Esophagus muscularis mucosa (tissue), 3 donors: ENCODE results near the gene TXNIP.

Experiments
- CTCF ChIP-seq, 3 experiments: fragments of 200-600 bp in 2 of 3; fragments of 450-650 bp in 1 of 3; sonication (generic) in 2 of 3; IDR thresholded peaks; one replicate each; pipeline ENCODE4 v1.5.1; 2017 to 2019; ENCODE audit warnings: antibody characterized with exemption in 3 of 3, mild to moderate bottlenecking in 2 of 3, moderate library complexity in 1 of 3
- POLR2A ChIP-seq: fragments of 450-650 bp; IDR thresholded peaks from one replicate; pipeline ENCODE4 v1.6.1; 2017; ENCODE audit warnings: antibody characterized with exemption, moderate library complexity, mild to moderate bottlenecking, low read depth
- POLR2AphosphoS5 ChIP-seq, 2 donors: sonication (generic); formaldehyde crosslinking; IDR thresholded peaks; one replicate each; pipeline ENCODE4 v1.6.1; 2017; ENCODE audit warnings: antibody characterized with exemption in 2 of 2

DNA sequence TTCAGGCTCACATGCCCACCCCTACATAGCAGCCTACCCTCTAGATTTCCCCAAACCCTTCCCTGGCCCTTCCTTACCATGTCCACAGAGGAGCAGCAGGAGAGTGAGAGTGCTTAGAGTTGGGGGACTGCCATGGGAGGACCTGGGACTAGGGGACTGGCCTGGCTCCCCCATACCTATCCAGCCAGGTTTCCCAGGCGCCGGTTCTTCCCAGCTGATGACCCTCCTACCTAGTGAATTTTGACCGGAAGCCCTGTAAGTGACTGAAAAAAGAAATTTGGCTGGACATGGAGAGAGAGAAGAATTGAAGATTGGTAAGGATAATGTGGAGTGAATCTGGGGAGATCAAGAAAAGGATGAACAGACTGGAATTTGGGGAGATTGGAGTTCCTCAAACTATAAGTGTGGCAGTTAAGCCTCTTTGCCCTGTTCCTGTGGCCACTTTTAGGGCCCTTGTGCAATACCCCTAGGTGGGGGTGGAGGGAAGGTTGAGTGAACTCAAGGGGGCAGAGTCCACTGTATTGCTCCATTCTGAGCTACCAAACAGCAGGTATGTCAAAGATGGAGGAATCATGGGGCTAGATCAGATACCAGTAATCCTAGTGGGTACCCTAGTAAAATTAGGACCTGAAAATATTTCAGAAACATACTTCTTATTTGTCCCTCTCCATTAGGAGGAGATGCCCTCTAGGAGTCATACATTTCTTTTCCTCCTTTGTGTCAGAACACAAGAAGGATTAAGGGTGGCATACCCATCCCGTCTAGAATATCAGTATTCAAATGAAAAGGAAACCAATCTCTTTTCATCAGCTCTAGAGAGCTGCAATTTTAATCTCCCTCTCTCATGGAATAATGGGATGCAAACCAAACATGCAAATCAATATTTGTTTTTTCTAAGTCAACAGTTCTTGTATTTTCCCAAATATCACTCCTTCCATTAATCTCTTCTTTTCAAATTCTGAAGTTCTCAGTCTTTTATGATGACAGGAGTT is 24.0 kb upstream of the TXNIP start:
- TF ChIP-seq CTCF (IDR thresholded peaks at IDR 0.05) (no peak), POLR2AphosphoS5 (IDR thresholded peaks at IDR 0.05) (no peak), POLR2A (no peak)
